Measurements from ENCODE around the gene FBXO33. TPM values are rescaled to one million over a fixed set of nuclear protein-coding genes. Genes with fewer than 3 reads are reported as not detected.

Gene FBXO33
- total and polyA plus RNA-seq, 2 of the 8 experiments (the other 6 are each of a cell fraction or from before 2014, with no cell fraction given), result 4.7 to 11.5 TPM

GRCh38 chr14:39369029-39369428 lies 63.2 kb downstream of the FBXO33 start:
- H3K79me1 ChIP-seq (ENCODE audit: low read depth, low read length), result no peaks in the 10 kb centered on the region
- no peak overlapping the region for H3K14ac ChIP-seq (ENCODE audit: insufficient read length)
- H4K5ac ChIP-seq (ENCODE audit: insufficient read length, low read depth, low read length), result no peak overlapping the region
- ChIA-PET CTCF (ENCODE audit: partially characterized antibody) (interaction anchor here (0.9 to 2.5 kb wide), 7 partner anchors 48 to 184 kb away, joined by 3 to 12 read pairs (median 3); no protein-coding TSS in a partner anchor), POLR2A (ENCODE audit: partially characterized antibody) (interaction anchor here (0.9 to 1.0 kb wide), 2 partner anchors 63 to 183 kb away, joined by 3 to 5 read pairs; partner anchors contain the start of gene FBXO33)
- H2BK5ac ChIP-seq (ENCODE audit: low read depth, low read length), result no peak overlapping the region
- FAIRE-seq (no peak), DNase-seq (ENCODE audit: low read depth in 1 of 2, low spot score in 2 of 2) (no peak)
- H3K9me3 ChIP-seq (ENCODE audit: insufficient read depth in 2 of 2, low read depth in 1 of 2, low read length in 1 of 2), result no peaks in the 10 kb centered on the region
- no peaks in the 10 kb centered on the region for H3K79me2 ChIP-seq (ENCODE audit: control insufficient read depth in 1 of 2, insufficient read depth in 2 of 2, low read length in 2 of 2)
- no peak overlapping the region for H3K23ac ChIP-seq (ENCODE audit: insufficient read length)
- H3K4me2 ChIP-seq (ENCODE audit: insufficient read depth in 1 of 2, low read depth in 2 of 2, low read length in 2 of 2), result 0 out of 4 replicates have a peak overlapping the region, but pooled peaks of 1 of the 2 experiments have one; percentile 12
- no peak overlapping the region for H3K56ac ChIP-seq (replicated peaks; ENCODE audit: insufficient read length, low read depth, low read length)
- no peak overlapping the region for H4K8ac ChIP-seq (ENCODE audit: extremely low read depth, insufficient read depth, low read length)
- no peak overlapping the region for H3K9ac ChIP-seq (replicated peaks in 1 of 4; ENCODE audit: extremely low read depth in 1 of 4, low read depth in 3 of 4, low read length in 3 of 4)
- H2BK15ac ChIP-seq (ENCODE audit: low read length), result no peak overlapping the region
- no peak overlapping the region for H3K27ac ChIP-seq (ENCODE audit: low read depth, low read length)
- H2BK120ac ChIP-seq (replicated peaks; ENCODE audit: low read depth, low read length), result no peak overlapping the region
- no peaks in the 10 kb centered on the region for H4K20me1 ChIP-seq (replicated peaks in 1 of 2; ENCODE audit: control insufficient read depth in 1 of 2, insufficient read depth in 2 of 2, low read length in 2 of 2)
- H2AK5ac ChIP-seq (ENCODE audit: low read depth, low read length), result no peak overlapping the region
- H3K27me3 ChIP-seq (replicated peaks in 1 of 4; ENCODE audit: control insufficient read depth in 3 of 4, extremely low read depth in 1 of 4, insufficient read depth in 3 of 4, low read length in 3 of 4), result no peaks in the 10 kb centered on the region
- H2BK12ac ChIP-seq (ENCODE audit: low read depth, low read length), result no peak overlapping the region
- 94% methylated on average over 2 of the region's 2 CpGs; no CpG with 5 or more reads in 1 of the 2 experiments for WGBS, 2 experiments (ENCODE audit: extremely low coverage in 1 of 2, insufficient coverage in 1 of 2, insufficient read length in 1 of 2, insufficient replicate concordance in 2 of 2, low coverage in 1 of 2, low lambda C conversion rate in 2 of 2, missing lambda C conversion rate in 1 of 2)
- no peaks in the 10 kb centered on the region for H3K23me2 ChIP-seq (ENCODE audit: low read depth, low read length)
- no peak overlapping the region for H2BK20ac ChIP-seq (ENCODE audit: low read length)
- no peak overlapping the region for H3K4me3 ChIP-seq (ENCODE audit: extremely low read depth in 1 of 4, insufficient read depth in 2 of 4, low read depth in 3 of 4, low read length in 4 of 4)
- no peak overlapping the region for H3K18ac ChIP-seq (ENCODE audit: extremely low read depth, low read length)
- no peak overlapping the region for H4K91ac ChIP-seq (replicated peaks; ENCODE audit: insufficient read length, low read length)
- H2AFZ ChIP-seq (ENCODE audit: low read length), result no peak overlapping the region
- H3K4me1 ChIP-seq (replicated peaks in 1 of 4; ENCODE audit: control insufficient read depth in 3 of 4, insufficient read depth in 4 of 4, low read length in 3 of 4), result peaks cover 8 to 10% (median 9%) of the 10 kb centered on the region in 4 experiments
- H3K4ac ChIP-seq (replicated peaks; ENCODE audit: insufficient read length, low read depth, low read length), result no peak overlapping the region
- H3K36me3 ChIP-seq (ENCODE audit: control insufficient read depth in 2 of 4, insufficient read depth in 4 of 4, low read length in 3 of 4), result no peaks in the 10 kb centered on the region
- TF ChIP-seq CTCF (IDR thresholded peaks at IDR 0.05; ENCODE audit: control extremely low read depth in 1 of 3, insufficient read depth in 1 of 3, low read depth in 1 of 3, low read length in 3 of 3) (no peak), ASH2L (IDR thresholded peaks at IDR 0.05; ENCODE audit: low read length) (no peak), SRF (IDR thresholded peaks at IDR 0.05; ENCODE audit: low read depth, low read length) (no peak), BCL11A (IDR thresholded peaks at IDR 0.05; ENCODE audit: low read depth in 2 of 2, low read length in 2 of 2) (no peak), POLR2A (IDR thresholded peaks at IDR 0.05; ENCODE audit: control extremely low read depth in 1 of 2, low read depth in 2 of 2, low read length in 2 of 2) (no peak), POLR2AphosphoS5 (IDR thresholded peaks at IDR 0.05; ENCODE audit: low read depth, low read length) (no peak), SIX5 (IDR thresholded peaks at IDR 0.05; ENCODE audit: low read depth, low read length) (no peak), GTF2F1 (IDR thresholded peaks at IDR 0.05; ENCODE audit: borderline replicate concordance, low read depth, low read length) (no peak), JUND (IDR thresholded peaks at IDR 0.05; ENCODE audit: low read length) (no peak), NRF1 (IDR thresholded peaks at IDR 0.05; ENCODE audit: low read depth, low read length) (no peak), CHD1 (IDR thresholded peaks at IDR 0.05; ENCODE audit: low read depth, low read length) (no peak), SIRT6 (IDR thresholded peaks at IDR 0.05; ENCODE audit: low read length) (no peak), SAP30 (IDR thresholded peaks at IDR 0.05; ENCODE audit: insufficient read depth, insufficient replicate concordance, low read length) (no peak)

All from H1 (cell line).